Measurements from ENCODE around the gene MBNL2.

MBNL2 gene

DNA sequence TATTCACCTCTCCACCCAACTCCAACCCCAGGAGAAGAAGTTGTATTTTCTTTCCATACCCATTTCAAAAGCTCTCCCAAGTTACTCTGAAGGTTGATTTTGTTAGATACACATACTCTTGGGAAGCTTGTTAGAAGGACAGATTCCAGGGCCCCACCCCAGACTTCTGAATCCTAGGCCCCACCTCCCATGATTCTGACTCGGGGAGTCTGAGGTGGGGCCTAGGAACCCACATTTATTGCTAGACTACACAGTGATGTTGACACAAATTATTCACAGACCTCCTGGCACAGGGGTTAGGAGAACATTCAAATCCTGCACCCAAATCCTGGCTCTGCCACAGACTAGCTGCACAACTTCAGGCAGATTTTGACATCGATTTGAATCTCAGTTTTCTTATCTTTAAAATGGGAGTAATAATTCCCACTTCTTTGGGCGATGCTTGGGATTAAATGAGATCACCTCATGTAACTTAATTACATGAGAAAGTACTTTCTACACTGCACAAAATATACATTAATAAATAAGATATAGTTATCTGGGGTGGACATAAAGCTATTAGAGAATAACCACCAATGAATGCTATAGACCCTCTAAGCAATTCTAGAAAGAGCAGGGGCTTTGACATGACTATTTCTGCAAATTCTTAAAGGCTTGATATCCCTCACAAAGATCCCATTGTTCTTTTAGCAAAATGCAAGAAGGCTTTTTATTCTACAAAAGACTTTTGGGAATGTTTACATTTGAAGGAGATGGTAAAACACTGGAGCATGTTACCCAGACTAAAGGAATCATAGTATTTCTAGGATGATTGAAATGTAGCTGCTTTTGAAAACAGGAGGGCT is 18.0 kb downstream of the MBNL2 start:
- TF ChIP-seq, protein P1, sequence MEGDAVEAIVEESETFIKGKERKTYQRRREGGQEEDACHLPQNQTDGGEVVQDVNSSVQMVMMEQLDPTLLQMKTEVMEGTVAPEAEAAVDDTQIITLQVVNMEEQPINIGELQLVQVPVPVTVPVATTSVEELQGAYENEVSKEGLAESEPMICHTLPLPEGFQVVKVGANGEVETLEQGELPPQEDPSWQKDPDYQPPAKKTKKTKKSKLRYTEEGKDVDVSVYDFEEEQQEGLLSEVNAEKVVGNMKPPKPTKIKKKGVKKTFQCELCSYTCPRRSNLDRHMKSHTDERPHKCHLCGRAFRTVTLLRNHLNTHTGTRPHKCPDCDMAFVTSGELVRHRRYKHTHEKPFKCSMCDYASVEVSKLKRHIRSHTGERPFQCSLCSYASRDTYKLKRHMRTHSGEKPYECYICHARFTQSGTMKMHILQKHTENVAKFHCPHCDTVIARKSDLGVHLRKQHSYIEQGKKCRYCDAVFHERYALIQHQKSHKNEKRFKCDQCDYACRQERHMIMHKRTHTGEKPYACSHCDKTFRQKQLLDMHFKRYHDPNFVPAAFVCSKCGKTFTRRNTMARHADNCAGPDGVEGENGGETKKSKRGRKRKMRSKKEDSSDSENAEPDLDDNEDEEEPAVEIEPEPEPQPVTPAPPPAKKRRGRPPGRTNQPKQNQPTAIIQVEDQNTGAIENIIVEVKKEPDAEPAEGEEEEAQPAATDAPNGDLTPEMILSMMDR (IDR thresholded peaks at IDR 0.05; ENCODE audit: unreplicated experiment in 3 of 3): no peak
- H3K36me3 Mint-ChIP-seq (ENCODE audit: low read depth): peaks cover 10% of the 10 kb centered on the region
- H3K27me3 Mint-ChIP-seq (ENCODE audit: low read depth): no peaks in the 10 kb centered on the region
- peaks cover 48% of the 10 kb centered on the region for H3K4me1 Mint-ChIP-seq
- no peak overlapping the region for H3K27ac Mint-ChIP-seq
- H3K9me3 Mint-ChIP-seq: no peaks in the 10 kb centered on the region
- H3K4me3 Mint-ChIP-seq: no peak overlapping the region

DNA sequence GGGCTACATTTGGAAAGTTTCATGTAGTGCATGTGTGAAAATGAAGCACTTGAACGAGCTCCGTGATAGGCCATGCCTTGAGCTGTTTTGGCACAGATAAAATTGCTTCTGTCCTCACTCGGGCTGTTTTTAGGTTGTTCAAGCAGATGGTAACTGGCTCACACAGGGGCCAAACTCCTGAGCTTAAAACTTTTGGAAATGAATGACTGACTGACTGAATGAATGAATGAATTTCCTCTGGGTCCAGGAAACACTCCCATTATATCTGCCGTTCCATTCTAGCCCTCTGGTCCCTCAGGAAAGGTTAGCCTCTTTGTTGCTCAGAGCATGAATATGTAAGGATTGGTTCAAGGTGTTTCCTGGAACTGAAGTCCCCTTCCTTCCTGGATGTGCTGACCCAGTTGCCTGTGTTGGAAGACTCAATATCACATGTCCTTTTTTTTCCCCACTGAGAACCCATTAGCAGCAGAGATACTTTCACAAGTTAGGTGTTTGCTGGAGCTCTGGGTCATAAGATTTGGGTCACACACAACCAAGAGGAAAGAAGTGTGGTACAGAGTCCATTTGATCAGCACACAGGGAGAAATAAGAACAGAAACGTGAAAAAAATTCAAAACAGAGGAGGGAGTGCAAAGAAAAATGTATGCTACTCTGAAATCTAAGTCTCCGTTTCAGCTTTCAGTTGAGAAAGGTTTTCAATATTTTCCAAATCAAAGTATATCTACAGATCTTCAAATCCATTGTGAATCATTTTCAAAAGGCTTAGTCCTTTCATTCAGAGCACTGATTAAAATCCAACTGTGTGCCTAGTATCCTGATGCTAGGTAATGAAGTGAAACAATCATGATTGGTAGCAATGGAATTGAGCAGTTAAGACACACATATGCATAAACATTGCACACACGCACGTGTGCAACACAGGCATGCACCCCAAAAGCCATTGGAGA is 18.9 kb downstream of the MBNL2 start:
- Mint-ChIP-seq H3K4me3 (no peak overlapping the region), H3K4me1 (peaks cover 40% of the 10 kb centered on the region), H3K27me3 (ENCODE audit: low read depth) (no peaks in the 10 kb centered on the region), H3K27ac (peak overlapping the region in 2 of 3 experiments; percentile 65 to 73), H3K36me3 (ENCODE audit: low read depth) (peaks cover 10% of the 10 kb centered on the region), H3K9me3 (no peaks in the 10 kb centered on the region)
- TF ChIP-seq, protein P1 (IDR thresholded peaks at IDR 0.05; ENCODE audit: unreplicated experiment in 3 of 3): no peak

DNA sequence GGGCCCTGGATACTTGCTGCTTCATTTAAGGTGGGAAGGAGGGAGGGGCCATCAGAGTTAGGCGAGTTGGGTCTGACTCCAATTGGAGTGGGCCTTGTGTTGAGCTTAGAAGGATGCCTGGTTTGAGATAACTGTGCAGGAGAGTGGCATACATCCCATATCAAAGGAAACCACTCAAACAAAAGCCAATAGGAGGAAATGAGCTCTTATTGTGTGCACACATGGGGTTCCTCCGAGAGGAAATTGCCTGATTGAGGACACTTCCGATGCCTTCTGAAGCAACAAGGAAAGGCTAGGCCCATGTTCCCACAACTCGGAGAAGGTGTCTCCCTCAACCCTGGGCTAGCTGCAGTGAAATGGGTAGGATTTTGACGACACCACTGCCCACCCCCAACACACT is 19.6 kb downstream of the MBNL2 start:
- Mint-ChIP-seq H3K4me1 (peaks cover 38% of the 10 kb centered on the region), H3K36me3 (ENCODE audit: low read depth) (peaks cover 10% of the 10 kb centered on the region), H3K4me3 (no peak overlapping the region), H3K27ac (no peak overlapping the region), H3K27me3 (ENCODE audit: low read depth) (no peaks in the 10 kb centered on the region), H3K9me3 (no peaks in the 10 kb centered on the region)
- TF ChIP-seq, protein P1 (IDR thresholded peaks at IDR 0.05; ENCODE audit: unreplicated experiment in 3 of 3): no peak

DNA sequence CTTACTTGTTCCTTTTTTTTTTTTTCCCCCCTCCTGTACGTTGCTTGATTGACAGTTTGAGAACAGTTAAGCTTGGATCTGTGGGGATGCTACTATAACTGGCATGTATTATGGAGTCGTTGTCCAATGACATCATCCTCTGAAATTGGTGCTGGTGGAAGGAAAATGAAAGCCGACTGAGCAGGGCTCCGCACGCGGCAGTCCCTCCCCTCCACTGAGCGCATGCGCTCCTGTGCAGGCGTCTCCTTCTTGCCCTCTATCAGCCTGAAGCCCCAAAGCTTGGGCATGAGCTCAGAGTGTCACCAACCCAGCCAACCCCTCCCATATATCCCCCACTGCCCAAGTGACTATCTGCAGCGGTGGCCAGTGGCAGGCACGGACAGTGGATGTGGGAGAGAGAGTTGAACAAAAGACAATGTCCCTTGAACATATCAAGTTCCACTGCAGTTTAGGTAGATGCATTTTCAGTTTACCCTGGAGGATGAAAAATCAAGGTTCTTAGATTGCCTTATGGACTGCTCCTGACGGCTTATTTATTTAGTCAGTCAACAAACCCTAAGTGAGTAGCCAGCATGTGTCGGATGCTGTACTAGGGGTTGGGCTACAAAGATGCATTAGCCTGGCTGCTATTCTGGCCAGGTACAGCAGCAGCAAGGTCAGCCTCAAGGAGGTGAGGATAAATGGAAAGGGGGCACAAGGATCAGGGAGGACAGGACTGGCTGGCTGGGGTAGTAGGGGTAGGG is 20.8 kb downstream of the MBNL2 start:
- peaks cover 47% of the 10 kb centered on the region for H3K4me1 Mint-ChIP-seq
- peak overlapping the region in 2 of 3 experiments; percentile 44 to 74 for H3K27ac Mint-ChIP-seq
- no peaks in the 10 kb centered on the region for H3K9me3 Mint-ChIP-seq
- H3K4me3 Mint-ChIP-seq: no peak overlapping the region
- TF ChIP-seq, protein P1 (IDR thresholded peaks at IDR 0.05; ENCODE audit: unreplicated experiment in 3 of 3): no peak
- no peaks in the 10 kb centered on the region for H3K27me3 Mint-ChIP-seq (ENCODE audit: low read depth)
- peaks cover 7% of the 10 kb centered on the region for H3K36me3 Mint-ChIP-seq (ENCODE audit: low read depth)

DNA sequence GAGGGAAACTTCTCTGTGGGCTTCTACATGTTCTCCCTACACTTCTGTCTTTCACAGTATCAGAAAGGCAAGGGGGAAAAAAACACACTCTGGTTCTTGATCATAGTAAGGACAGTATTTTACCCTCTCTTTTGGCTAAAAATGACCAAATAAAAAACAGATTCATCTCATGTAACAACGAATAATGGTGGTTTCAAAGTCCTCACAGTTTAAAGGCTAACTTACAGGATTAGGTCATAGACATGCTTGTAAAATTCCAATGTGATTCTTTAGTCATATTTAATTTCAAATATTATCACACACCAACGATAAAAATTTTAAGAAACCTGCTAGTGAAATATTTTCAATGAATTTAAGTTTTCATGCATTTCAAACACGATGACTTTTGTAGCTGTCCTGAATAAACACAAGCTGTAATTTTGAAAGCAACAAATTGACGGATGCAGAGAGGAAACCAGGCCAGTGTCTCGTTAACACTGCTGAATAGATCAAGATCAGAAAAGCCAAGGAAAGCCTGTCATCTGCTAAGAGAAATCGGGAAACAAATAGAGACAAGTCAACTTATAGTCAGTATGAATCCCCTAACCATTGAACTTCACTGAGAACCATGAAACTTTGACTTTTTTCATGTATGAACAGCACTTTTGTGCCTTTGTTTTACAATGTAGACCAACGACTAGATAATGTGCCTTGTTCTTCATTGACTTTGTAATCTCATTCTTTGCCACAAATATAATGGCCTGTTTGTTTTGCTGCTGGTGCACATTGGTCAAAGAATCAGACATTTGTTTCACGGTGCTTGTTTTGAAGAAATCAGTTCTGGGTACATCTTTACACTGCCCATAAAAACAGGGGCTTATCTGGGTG is 22.0 kb downstream of the MBNL2 start:
- TF ChIP-seq, protein P1 (IDR thresholded peaks at IDR 0.05; ENCODE audit: unreplicated experiment in 3 of 3): no peak
- H3K36me3 Mint-ChIP-seq (ENCODE audit: low read depth): peaks cover 4% of the 10 kb centered on the region
- H3K27me3 Mint-ChIP-seq (ENCODE audit: low read depth): no peaks in the 10 kb centered on the region
- H3K9me3 Mint-ChIP-seq: no peaks in the 10 kb centered on the region
- peaks cover 47% of the 10 kb centered on the region for H3K4me1 Mint-ChIP-seq
- H3K27ac Mint-ChIP-seq: peak overlapping the region; percentile 44 to 74 (median 46)
- no peak overlapping the region for H3K4me3 Mint-ChIP-seq

All from nephron (organoid).